NCI-H82 treated with DMSO at 0.1 percent for 48 hours (cell line): ENCODE data around the gene SPA17.

Experiments used
- DNase-seq: peaks from one replicate; lab custom pipeline; 2025; ENCODE audit not compliant: unreplicated experiment; lab: John Stamatoyannopoulos, UW

The SPA17 gene

DNA sequence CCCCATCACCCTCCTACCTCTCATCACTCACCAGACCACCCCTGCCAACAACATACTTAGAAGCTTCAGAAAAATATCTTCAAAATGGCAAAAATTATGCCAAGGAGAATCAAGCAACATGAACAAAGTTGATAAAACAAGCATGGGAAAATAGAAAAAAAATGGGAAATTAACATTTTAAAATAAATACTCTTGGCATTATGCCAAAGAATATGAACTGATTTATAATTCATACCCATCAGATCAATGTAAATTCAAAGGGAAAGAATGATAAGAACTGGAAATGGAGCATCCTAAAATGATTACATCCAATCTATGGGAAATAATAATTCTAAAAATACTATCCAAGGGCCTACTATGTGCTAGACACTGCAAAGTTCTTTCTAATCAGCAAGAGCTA is 12.2 kb upstream of the SPA17 start:
- DNase-seq: no peak

DNA sequence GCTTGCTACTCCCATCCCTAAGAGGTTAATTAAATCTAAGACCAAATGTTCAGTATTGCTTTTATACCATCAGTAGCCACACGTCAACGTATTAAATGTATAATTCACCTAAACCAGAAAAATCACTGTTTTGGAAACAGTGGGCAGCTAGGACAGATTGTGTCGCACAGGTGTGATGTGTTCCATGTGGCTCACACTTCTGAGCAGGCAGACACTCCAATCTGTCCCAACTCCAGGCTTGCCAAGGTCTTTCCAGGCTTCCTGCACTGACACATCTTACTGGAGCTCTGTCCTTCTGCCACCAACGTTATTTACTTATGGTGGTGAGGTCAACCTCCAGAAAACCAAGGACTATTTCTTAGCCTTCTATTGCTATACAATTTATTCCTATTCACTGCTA is 11.6 kb upstream of the SPA17 start:
- DNase-seq: no peak

DNA sequence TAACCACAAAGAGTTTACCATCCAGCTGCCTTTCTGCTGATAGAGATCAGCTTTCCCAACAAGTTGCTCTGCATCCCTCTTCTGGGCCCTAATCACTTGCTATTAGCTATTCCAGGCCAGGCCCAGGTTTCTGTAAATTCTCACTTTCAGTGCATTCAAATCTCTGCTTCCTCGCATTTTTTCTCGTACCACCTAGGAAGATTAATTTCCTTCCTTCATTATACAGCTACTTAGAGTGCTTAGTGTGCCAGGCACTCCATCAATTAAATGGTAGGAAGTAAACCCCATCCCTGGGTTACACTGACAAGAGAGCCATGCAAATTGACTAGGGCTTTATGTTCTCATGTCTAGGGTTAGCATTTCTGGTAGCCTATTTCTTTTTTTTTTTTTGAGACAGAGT is 9.8 kb upstream of the SPA17 start:
- no peak for DNase-seq

DNA sequence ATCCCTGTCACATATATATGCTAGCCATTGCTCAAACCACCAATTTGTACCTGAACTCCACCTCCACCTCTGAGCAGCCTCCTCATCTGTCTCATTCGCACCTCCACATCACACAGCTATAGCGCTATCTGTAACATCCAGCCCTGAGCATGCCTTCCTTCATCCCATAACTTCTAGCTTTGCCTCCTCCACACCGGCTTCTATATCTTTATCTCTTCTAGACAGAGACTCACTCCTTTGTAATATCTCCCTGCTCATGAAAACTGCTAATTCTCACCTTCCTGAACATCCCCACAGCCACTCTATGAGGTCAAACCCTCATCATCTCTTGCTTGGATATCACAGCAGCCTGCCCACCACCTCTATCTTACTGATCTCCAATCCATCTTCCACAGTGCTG is 6.1 kb upstream of the SPA17 start:
- no peak for DNase-seq

DNA sequence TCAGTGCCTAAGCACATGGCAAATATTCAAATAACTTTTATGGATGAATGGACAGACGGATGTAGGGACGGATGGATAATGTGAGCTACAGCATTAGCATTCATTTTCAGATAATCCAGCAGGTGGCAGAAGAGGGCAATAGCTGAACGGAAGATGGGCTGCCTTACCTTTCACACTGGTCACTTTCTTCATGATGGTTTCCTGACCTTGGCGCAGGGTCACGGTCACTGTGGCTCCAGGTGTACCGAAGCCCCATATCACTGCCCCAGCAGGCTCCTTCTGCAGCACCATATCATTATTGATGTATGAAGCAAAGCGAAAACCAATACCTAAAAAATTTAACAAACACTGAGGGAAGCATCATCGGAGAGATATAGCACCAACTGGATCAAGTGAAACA is 4.5 kb upstream of the SPA17 start:
- peak; percentile 23 for DNase-seq

DNA sequence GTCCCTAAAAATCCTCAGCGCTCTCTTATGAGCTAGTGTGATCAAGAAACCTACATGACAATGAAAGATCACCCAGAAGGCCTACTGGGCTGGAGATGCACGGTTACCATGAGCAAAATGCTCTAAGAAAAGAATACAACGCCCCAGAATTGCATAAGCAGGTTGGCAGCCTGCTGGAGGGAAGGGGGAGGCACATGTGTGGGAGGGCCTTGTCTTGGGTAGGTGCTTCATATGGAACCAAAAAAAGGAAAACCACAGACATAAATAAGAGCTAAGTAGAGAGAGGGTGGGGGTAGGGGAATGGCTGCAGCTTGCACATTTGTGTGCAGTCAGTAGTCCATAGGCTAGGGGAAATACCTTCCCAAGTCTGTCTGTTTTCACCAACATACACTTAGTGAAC is 3.0 kb upstream of the SPA17 start:
- DNase-seq: no peak

DNA sequence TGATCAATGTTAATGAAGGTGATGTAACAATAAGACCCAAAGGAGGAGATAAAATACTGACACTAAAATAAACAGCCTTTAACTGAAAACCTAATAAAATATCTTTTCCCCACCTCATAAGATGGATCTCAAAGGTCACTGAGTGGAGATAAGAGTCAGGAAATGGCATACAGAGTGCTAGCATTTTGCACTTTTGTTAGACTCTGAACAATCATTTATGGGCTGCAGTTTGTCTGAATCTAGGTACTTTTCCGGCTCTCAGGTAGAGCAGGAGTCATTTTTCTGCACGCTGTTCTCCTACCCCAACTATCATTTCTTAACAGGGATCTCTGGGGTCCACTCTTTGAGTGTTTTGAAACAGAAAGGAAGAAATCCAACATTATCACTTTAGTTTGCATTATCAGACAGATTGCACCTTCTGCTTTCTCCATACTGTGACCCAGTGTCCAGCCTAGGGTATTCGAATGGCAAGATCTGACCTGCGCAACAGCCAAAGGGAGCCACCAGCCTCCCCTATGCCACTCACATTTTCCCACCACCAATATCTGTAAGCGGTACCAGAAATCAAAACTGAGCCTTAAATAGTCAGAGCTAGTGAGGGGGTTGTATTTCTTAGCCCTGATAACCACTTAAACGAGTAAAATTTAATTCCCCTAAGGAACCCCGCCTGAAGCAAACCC is 1.0 kb upstream of the SPA17 start:
- DNase-seq: no peak

DNA sequence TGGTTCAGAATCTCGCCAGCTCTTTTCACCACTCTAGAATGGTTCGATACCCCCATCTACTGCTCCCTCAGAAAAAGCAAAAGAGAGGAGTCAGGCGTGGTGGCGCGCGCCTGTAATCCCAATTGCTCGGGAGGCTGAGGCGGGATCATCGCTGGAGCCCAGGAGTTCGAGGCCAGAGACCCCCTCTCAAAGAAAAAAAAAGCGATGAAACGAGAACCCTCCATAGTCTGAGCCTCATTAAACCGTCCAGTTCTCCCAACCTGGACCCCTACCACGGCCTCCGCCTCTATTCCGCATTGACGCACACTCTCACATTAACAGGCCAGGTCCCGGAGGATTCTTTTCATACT is 439 bp downstream of the SPA17 start:
- no peak for DNase-seq

DNA sequence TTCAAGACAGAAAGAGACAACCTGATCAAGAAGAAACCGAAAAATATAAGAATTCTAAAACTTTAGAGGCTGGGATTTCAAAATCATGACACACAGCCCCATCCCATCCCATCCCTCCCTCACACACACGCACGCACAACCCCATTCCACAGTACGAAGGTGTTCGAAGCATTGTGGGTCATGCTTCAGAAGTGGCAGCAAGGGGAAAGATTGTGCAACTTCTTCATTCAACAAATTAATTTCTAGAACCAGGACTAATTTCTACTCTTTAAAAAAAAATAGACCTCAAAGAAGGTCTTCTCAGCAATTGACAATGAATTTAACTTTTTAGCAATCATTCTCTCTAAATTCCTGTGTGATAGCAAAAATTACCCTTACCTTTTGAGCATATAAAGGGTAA is 867 bp downstream of the SPA17 start:
- DNase-seq: no peak

DNA sequence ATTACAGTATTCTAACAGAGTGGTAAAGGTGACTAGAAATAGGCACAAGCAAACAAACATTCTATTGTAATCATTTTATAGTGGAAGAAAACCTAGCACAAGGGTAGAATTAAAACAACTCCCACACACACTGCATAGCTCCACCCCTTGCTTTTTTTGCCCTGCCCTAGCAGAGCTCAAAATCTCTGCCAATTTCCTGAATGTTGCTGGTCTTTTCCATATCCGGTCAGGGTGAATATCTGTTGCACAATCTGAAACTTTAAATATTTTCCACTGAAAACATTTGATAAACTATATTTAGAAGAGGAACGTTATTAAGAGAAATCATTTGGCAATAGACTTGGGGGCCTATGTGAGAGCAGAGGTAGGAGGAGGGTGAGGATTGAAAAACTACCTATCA is 2.7 kb downstream of the SPA17 start:
- no peak for DNase-seq

DNA sequence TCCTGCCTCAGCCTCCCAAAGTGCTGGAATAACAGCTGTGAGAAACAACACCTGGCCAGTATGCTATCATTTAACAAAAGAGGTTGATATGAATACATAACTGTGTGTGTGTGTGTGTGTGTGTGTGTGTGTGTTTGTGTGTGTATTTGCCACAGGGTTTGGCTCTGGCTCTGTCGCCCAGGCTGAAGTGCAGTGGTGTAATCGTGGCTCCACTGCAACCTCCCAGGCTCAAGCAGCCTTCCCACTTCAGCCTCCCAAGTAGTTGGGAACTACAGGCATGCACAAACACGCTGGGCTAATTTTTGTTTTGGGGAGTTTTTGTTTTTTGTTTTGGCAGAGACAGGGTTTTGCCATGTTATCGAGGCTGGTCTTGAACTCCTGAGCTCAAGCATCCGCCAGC is 4.7 kb downstream of the SPA17 start:
- DNase-seq: no peak

DNA sequence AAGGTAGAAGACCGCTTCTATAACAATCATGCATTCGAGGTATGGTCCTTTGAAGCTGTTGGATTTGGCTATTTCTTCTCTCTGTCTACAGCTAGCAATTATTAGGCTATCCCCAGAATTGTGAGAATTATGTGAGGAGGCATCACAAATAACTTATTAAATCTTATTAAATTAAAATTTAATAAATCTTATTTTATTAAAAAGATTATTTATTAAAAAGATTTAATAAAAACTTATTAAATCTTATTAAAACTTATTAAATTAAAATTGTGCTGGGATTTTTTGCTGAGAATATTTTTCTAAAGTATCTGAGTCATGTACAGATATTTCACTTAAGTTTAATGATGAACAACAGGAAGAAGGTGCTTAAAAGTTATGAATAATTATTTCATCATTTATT is 7.7 kb downstream of the SPA17 start:
- no peak for DNase-seq

DNA sequence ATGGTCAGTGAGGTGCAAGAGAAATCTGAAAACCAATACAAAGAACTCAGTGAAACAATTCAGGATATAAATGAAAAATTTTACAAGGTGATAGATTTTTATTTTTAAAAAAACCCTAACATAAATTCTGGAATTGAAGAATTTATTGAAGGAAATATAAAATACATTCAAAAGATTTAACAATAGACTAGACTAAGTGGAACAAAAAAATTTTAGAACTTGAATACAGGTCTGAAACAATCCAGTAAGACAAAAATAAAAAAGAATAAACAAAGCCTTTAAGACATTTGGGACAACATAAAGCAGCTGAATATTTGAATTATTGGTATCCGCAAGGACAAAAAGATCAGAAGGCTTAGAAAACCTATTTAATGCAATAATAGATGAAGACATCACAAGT is 8.7 kb downstream of the SPA17 start:
- no peak for DNase-seq

DNA sequence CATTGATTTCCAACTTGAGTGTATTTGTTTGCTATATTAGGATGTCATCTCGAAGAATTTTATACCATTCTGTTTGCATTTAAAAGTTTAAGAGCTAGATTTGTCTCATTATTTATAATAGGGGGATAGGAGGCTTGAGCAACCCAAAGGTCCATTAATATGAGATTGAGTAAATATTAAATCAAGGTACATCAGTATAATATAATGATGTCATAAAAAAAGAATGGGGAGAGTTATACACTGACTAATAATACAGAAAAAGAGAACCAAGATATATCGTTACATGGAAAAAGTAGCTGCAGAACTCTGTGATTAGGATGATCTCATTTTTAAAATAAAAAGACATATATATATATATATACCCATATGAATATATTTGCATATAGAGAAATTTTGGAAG is 19.4 kb downstream of the SPA17 start:
- DNase-seq: no peak

DNA sequence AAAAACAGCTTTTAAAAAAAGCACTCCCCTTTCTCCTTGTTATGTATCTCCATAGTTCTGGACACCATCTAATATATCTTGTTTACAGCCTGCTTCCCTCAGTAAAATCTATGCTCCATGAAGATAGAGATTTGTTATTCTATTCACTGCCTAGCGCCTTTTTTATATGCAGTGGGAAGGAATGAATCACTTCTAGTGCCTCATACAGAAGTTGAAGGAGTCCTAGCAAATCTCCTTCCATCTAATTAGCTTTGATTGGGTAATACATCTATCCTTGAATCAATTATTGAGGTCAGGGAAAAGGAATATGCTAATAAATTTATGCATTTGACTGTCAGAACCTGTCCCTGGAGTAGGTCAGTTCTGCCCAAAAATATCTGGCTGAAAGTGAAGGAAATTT is 25.8 kb downstream of the SPA17 start:
- DNase-seq: no peak

DNA sequence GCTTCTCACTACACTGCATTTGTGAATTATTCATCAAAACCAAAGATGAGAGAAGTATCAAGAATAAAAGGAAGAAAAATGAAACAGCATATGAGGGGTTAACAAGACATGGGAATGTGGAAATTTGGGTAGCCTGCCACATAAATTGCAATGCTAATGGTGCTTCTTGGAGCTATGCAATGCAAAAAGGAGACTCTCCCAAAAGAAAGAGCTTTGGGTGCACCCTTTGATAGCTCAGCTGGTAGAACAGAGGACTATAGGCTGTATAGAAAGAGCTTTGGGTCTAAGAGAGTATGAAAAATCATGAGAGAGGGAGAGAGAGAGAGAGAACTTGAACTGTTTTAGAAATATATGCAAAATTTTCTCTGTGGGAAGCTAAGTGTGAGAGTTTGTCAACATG is 26.3 kb downstream of the SPA17 start:
- DNase-seq: no peak

DNA sequence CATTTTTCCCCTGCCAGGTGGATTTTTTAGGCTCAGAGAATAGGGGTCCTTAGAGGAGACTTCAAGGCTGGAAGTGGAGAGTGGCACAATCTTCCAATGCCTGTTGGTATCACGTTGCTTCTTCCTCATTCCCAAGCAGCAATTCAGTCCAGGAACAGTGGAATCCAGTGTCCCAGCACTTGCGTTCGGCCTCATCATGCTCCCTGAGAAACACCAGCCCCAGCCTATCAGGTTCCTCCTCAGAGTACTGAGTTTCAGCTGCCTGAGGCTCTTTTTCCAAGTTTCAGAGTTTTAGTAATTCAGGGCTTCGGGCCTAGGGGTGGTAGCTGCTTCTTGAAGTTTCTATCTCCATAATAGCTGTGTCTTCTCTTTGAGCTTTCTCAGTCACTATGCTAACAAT is 34.1 kb downstream of the SPA17 start:
- DNase-seq: no peak

DNA sequence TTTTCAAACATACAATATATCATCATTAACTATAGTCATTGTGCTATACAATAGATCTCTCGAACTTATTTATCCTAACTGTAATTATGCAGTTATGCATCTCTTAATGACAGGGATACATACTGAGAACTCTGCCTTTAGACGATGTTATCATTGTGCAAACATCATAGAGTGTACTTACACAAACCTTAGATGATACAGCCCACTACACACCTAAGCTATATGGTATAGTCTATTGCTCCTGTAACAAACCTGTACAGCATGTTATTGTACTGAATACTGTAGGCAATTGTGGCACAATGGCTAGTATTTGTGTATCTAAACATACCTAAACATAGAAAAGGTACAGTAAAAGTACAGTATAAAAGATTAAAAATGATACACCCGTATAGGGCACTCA is 38.7 kb downstream of the SPA17 start:
- no peak for DNase-seq

DNA sequence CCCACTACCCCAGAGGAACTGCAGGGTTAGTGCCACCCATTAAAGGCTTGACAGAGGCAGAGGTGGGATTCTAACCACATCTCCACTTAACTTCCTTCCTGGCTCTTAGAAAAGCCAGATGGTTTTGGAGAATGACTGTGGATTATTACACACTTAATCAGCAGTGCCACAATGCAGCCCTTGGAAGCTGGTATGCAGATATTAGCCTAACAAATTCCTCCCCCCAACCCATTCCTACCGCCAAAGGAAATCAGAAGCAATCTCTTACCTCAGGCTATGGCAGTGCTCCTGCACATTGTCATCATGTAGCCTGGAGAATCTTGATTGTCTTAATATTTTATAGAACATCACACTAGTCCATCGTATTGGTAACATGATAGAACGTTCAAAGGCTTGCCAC is 42.9 kb downstream of the SPA17 start:
- no peak for DNase-seq

DNA sequence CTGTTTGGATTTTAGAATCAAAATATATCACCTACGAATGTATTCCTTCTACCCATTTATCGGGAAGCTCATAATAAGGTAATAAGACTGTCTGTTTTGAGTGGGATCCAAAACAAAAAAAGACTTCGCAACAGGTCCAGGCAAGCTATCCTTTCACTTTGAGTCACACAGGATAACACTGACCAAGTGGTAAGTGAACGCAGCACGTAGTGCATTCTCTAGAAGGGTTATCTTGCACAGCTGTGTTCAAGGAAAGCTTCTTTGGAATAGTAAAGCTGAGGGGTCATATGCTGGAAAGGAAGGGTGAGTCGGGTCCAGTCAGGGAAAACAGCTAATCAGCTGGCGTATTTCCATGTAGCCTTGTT is 43.7 kb downstream of the SPA17 start:
- DNase-seq: no peak

DNA sequence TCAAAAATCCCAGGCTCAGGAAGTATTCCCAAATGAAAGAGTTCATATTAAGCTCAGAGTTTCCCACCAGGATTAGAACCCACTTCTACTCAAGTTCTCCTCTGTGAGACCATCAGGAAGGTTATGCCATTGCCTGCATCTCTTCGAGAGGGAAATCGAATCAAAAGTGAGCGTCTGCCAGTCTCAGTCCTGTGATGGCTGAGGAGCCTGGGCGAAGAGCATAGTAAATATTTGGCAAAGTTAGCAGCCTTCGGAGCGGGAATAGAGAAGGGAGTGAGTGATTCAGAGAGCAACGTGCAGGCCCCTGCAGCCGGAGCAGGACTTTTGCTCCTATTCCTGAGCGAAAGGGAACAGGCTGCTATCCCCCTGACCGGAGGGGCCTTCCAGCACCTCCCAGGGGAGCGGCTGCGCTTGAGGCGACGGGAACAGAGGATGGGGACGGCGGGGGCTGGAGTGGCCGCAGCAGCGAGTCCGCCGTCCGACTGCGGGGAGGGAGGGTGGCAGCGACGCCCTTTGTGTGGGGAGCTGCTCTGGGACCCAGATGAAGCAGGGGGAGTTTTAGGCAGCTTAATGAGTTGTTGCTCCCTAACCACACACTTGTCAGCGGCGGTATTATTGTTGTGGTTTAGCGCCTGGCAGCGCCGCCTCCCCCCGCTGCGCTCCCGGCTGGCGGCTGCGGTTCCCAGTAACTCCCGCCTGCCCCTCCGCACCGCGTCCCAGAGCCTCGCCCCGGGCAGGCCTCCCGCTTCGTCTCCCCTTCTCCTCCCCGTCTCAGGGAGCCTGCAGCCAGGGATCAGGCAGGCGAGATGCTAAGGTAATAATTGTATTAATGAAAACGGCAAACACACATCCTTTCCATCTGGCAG is 44.3 kb downstream of the SPA17 start:
- no peak for DNase-seq

DNA sequence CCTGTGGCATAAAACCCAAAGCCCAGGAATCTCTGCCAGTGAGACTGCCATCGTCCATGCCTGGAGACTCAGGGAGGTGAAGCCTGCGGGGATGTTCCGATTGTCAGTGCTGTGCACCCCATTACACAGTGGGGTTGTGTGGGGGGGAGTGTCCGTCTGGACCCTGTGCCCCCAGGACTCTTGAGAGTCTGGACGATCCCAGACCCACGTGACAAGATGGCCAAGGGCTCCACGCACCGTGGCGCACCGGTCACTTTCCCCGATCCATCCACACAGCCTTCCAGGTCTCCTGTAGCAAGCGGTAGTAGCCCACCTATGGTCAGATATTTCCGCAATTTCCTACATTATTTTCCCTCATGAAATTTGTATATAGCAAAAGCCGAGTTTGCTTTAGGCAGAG is 45.1 kb downstream of the SPA17 start:
- no peak for DNase-seq

DNA sequence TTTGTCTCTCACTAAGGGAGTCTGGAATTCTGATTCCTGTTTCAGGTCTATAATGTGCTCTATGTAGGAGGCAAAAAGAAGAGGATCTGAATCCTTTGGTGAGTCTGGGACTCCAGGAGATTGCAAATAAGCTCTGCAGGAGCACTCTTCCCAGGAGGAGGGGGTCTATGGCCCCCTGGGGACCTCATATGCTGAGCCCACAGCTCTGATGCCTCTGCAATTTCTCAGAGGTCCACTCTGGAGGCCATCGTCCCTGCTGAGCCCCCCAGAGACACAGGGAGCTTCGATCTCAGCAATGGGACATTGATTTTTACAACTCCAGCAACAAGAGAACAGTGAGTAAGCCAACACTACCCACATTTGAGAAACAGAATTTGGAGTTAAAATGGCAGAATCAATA is 45.8 kb downstream of the SPA17 start:
- no peak for DNase-seq
